WERI-Rb-1 (cell line): ENCODE results near the gene UST.

Experiments used
- DNase-seq: peaks from one replicate; pipeline ENCODE4 v3.0.0-alpha.2; 2020
- H3K27ac ChIP-seq: fragments of 250-450 bp; sonication (Bioruptor Pico); 2 replicates; pipeline ENCODE4 v1.5.1; 2020; ENCODE audit warnings: mild to moderate bottlenecking, moderate library complexity
- H3K27me3 ChIP-seq: fragments of 250-450 bp; sonication (Bioruptor Pico); 2 replicates; pipeline ENCODE4 v1.5.1; 2021; ENCODE audit warnings: mild to moderate bottlenecking, low read depth, moderate library complexity; ENCODE audit not compliant: insufficient read depth, severe bottlenecking
- H3K36me3 ChIP-seq: fragments of 250-450 bp; sonication (Bioruptor Pico); 2 replicates; pipeline ENCODE4 v1.5.1; 2020; ENCODE audit warnings: mild to moderate bottlenecking, moderate library complexity
- H3K4me3 ChIP-seq: 2 replicates; pipeline ENCODE4 v1.5.1; 2011; ENCODE audit warnings: low read depth, mild to moderate bottlenecking, control low read depth, low read length
- H3K9me3 ChIP-seq: fragments of 250-450 bp; sonication (Bioruptor Pico); 2 replicates; pipeline ENCODE4 v1.5.1; 2021; ENCODE audit warnings: mild to moderate bottlenecking, moderate library complexity; ENCODE audit not compliant: severe bottlenecking
- TF ChIP-seq, protein P1 (sequence below): IDR thresholded peaks from 2 replicates; pipeline ENCODE4 v1.5.1; 2011; ENCODE audit warnings: low read depth, mild to moderate bottlenecking, control low read depth, inconsistent platforms, low read length

UST gene

DNA sequence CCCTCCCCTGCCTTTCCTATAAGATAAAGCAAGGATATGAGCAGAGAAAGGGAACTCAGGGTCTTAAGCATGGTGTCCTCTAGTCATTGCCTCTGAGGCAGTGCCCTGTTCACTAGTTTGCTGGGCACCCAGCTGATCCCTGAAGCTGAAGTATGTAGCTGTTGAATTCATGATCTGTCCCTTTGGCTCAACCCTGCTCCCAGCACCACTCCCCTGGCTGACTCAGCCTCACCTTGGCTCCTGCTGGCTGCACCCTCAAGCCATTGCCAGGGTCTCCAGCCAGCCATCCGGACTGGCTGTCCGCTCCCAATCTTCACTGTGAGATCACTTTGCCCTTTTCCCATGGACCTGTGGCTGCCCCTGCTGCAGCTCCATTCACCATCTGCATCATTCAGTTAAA is 25.9 kb upstream of the UST start:
- no peak overlapping the region for H3K4me3 ChIP-seq
- H3K9me3 ChIP-seq: no peaks in the 10 kb centered on the region
- no peaks in the 10 kb centered on the region for H3K27me3 ChIP-seq
- TF ChIP-seq, protein P1, sequence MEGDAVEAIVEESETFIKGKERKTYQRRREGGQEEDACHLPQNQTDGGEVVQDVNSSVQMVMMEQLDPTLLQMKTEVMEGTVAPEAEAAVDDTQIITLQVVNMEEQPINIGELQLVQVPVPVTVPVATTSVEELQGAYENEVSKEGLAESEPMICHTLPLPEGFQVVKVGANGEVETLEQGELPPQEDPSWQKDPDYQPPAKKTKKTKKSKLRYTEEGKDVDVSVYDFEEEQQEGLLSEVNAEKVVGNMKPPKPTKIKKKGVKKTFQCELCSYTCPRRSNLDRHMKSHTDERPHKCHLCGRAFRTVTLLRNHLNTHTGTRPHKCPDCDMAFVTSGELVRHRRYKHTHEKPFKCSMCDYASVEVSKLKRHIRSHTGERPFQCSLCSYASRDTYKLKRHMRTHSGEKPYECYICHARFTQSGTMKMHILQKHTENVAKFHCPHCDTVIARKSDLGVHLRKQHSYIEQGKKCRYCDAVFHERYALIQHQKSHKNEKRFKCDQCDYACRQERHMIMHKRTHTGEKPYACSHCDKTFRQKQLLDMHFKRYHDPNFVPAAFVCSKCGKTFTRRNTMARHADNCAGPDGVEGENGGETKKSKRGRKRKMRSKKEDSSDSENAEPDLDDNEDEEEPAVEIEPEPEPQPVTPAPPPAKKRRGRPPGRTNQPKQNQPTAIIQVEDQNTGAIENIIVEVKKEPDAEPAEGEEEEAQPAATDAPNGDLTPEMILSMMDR: no peak
- H3K36me3 ChIP-seq: no peaks in the 10 kb centered on the region
- no peak for DNase-seq
- no peak overlapping the region for H3K27ac ChIP-seq

DNA sequence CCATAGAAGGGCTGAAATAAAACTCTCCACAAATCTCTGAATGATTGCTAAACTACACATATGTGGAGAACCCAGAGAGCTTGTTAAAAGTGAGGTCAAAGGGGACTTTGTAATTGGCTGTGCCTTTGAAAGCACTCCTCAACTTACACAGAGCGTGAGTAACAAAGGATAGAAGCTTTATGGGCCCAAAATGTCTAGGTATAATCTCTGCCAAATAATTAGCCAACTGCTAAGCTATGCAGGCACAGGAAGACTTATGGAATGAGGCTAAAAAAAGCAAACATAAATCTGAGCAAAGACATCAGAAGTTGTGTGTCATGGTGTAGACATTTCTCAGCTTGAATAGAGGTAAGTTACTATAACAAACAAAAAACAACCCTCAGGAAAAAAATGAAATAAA is 23.3 kb upstream of the UST start:
- H3K27ac ChIP-seq: no peak overlapping the region

DNA sequence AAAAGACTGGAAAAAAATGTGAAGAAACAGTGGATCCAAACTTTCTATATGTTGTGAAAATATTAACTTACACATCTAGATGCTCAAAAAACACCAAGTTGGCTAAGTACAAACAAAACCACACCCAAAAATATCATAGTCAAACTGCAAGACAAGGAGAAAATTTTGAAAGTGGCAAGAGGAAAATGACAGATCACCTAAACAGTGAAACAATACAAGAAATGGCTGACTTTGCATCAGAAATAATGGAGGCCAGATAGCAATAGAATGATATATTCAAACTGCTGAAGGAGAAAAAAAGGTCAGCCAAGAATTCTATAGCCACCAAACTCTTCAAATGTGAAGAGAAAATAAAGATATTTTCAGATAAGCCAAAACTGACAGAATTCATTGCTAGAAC is 22.4 kb upstream of the UST start:
- Histone ChIP-seq H3K36me3 (no peaks in the 10 kb centered on the region), H3K27ac (no peak overlapping the region), H3K4me3 (no peak overlapping the region), H3K9me3 (no peaks in the 10 kb centered on the region), H3K27me3 (no peaks in the 10 kb centered on the region)
- TF ChIP-seq, protein P1: no peak
- DNase-seq: no peak

More for the DNA sequence above, 23.3 kb upstream of the UST start:
- Histone ChIP-seq H3K9me3 (no peaks in the 10 kb centered on the region), H3K27me3 (no peaks in the 10 kb centered on the region), H3K4me3 (no peak overlapping the region), H3K36me3 (no peaks in the 10 kb centered on the region)
- TF ChIP-seq, protein P1: no peak
- no peak for DNase-seq

DNA sequence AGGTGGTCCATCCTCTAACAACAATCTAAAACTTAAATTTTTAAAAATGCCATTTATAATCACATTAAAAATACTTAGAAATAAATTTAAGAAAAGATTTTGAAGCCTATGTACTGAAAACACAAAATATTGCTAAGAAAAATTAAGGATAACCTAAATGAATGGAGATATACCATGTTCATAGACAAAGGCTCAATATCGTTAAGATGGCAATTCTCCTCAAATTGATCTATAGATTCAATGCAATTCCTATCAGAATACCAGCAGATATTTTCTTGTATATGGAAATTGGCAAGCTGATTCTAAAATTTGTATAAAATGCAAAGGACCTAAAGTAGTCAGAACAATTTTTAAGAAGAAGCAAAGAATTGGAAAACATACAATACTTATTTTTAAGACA is 19.7 kb upstream of the UST start:
- TF ChIP-seq, protein P1: no peak
- Histone ChIP-seq H3K9me3 (no peaks in the 10 kb centered on the region), H3K4me3 (no peak overlapping the region)

DNA sequence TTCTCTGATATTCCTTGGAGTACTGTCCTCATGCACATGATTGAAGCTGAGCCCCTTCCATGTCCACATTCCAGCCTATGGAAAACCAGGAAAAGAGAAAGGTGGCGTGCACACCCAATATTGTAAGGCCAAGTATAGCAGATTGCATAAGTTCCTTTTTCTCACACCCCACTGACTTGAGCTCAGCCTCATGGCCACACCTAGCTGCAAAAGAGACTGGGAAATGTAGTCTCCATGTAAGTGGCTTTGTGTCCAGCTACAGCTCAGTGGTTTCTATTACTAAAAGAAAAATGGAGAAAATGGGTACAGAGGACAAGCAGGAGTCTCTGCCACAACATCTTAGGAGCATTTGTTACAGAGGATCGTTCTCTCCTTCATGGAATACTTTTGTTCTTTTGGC is 10.8 kb upstream of the UST start:
- Histone ChIP-seq H3K27ac (no peak overlapping the region), H3K4me3 (no peak overlapping the region), H3K9me3 (no peaks in the 10 kb centered on the region), H3K27me3 (no peaks in the 10 kb centered on the region), H3K36me3 (no peaks in the 10 kb centered on the region)
- TF ChIP-seq, protein P1: no peak
- DNase-seq: no peak

More for the DNA sequence above, 19.7 kb upstream of the UST start:
- H3K27ac ChIP-seq: no peak overlapping the region
- DNase-seq: no peak
- no peaks in the 10 kb centered on the region for H3K36me3 ChIP-seq
- no peaks in the 10 kb centered on the region for H3K27me3 ChIP-seq

DNA sequence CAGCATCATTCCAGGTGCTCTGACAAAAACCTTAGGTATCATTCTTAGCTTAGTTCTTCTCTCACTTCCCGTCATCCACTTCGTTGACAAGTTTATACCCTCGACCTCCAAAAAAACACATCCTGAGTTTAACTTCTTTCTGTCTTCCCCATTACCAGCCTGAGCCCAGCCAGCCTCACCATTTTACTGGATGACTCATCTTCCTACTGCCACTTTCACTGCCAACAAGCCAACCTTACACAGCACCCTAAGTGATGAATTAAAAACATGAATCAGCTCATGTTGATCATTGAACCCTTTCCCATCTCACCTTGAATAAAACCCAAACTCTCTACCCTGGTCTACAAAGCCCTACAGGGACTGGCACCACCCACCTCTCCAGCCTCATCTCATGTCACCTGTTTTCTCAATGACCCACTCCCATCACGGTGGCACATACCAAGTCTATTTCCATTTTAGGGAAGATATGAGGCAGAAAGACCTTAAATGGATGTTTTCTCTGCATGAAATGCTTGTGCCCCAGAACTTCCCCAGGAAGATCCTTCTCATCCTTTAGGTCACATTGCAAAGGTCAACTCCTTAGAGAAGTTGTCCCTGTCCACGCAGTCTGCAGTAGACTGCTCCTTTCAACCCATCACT is 9.9 kb upstream of the UST start:
- Histone ChIP-seq H3K4me3 (no peak overlapping the region), H3K27ac (no peak overlapping the region), H3K9me3 (no peaks in the 10 kb centered on the region), H3K36me3 (no peaks in the 10 kb centered on the region), H3K27me3 (no peaks in the 10 kb centered on the region)
- TF ChIP-seq, protein P1: no peak
- no peak for DNase-seq
